ENCODE results near the gene MYZAP. TPM values are rescaled to one million over a fixed set of nuclear protein-coding genes. Genes with fewer than 3 reads are reported as not detected.

Gene MYZAP
- total and polyA plus RNA-seq, 2 experiments from 2014 or later, result 1.0 to 1.5 TPM

GRCh38 chr15:57690341-57690966 is 98.8 kb downstream of the MYZAP start (continued):
- no peak for TF ChIP-seq ZNF462 (CRISPR knock-in tag; IDR thresholded peaks at IDR 0.05)
- no peak for TF ChIP-seq NANOG (IDR thresholded peaks at IDR 0.05; ENCODE audit: borderline replicate concordance)
- no peak for TF ChIP-seq JUNB (IDR thresholded peaks at IDR 0.05; ENCODE audit: unreplicated experiment)
- no peak for TF ChIP-seq CREB1 (CRISPR knock-in tag; IDR thresholded peaks at IDR 0.05; ENCODE audit: low read depth)
- no peak for TF ChIP-seq POLR2AphosphoS5 (IDR thresholded peaks at IDR 0.05; ENCODE audit: low read depth)
- TF ChIP-seq EZH2 (IDR thresholded peaks at IDR 0.05; ENCODE audit: low read depth, unreplicated experiment), result no peak
- TF ChIP-seq ZNF331 (CRISPR knock-in tag; IDR thresholded peaks at IDR 0.05; ENCODE audit: low read depth), result no peak
- TF ChIP-seq EZH2phosphoT487 (IDR thresholded peaks at IDR 0.05; ENCODE audit: unreplicated experiment), result no peak

GRCh38 chr15:57691082-57691481 is 99.4 kb downstream of the MYZAP start:
- Mint-ChIP-seq H3K36me3 (ENCODE audit: low read depth) (no peaks in the 10 kb centered on the region), H3K27me3 (ENCODE audit: insufficient read depth, low read depth, poor library complexity) (no peaks in the 10 kb centered on the region), H3K4me3 (no peak overlapping the region), H3K27ac (no peak overlapping the region), H3K4me1 (no peaks in the 10 kb centered on the region), H3K9me3 (no peaks in the 10 kb centered on the region)
- H3K4me3 ChIP-seq, result no peak overlapping the region
- no peaks in the 10 kb centered on the region for H3K79me2 ChIP-seq (replicated peaks; ENCODE audit: insufficient read depth)
- no peaks in the 10 kb centered on the region for H3K36me3 ChIP-seq (ENCODE audit: insufficient read depth)
- no peaks in the 10 kb centered on the region for H3K9me2 ChIP-seq (ENCODE audit: insufficient read depth)
- H3K4me2 ChIP-seq, result no peak overlapping the region
- no peak overlapping the region for H2AFZ ChIP-seq
- H3K27me3 ChIP-seq (ENCODE audit: insufficient read depth), result no peaks in the 10 kb centered on the region
- ATAC-seq (no peak), DNase-seq (ENCODE audit: low spot score) (no peak)
- no peak overlapping the region for H3K27ac ChIP-seq (ENCODE audit: low read depth)
- H4K20me1 ChIP-seq (replicated peaks; ENCODE audit: insufficient read depth), result no peaks in the 10 kb centered on the region
- no peaks in the 10 kb centered on the region for H3F3A ChIP-seq (replicated peaks; ENCODE audit: low read depth)
- H3K4me1 ChIP-seq (ENCODE audit: insufficient read depth), result no peaks in the 10 kb centered on the region
- TF ChIP-seq ZNF331 (CRISPR knock-in tag; IDR thresholded peaks at IDR 0.05; ENCODE audit: low read depth) (no peak), STAT1 (IDR thresholded peaks at IDR 0.05; ENCODE audit: unreplicated experiment) (no peak), POLR2AphosphoS5 (IDR thresholded peaks at IDR 0.05; ENCODE audit: low read depth) (no peak), JUNB (IDR thresholded peaks at IDR 0.05; ENCODE audit: unreplicated experiment) (no peak), ZNF462 (CRISPR knock-in tag; IDR thresholded peaks at IDR 0.05) (no peak), ZNF114 (CRISPR knock-in tag; IDR thresholded peaks at IDR 0.05) (no peak)
